GDM1 (cell line): Measurements from ENCODE around the gene KCNK1.

Source experiments
- DNase-seq: peaks from one replicate; lab custom pipeline; 2025; lab: John Stamatoyannopoulos, UW

The KCNK1 gene

GRCh38 chr1:233613252-233614172, at the start of gene KCNK1:
Gene KCNK1 (plus strand): TSS chr1:233614106. CDS start chr1:233614172, 66 bp downstream.
- no peak for DNase-seq

- DNase-seq = no peak
Observed at GRCh38 chr1:233565313-233565712, 48.6 kb upstream of the KCNK1 start.

- no peak for DNase-seq
Observed at GRCh38 chr1:233566886-233567285, 47.0 kb upstream of the KCNK1 start.

GRCh38 chr1:233569636-233570035, 44.3 kb upstream of the KCNK1 start:
- no peak for DNase-seq

- no peak for DNase-seq
Observed at GRCh38 chr1:233570216-233570615, 43.7 kb upstream of the KCNK1 start.

- DNase-seq = no peak
Observed at GRCh38 chr1:233570706-233571105, 43.2 kb upstream of the KCNK1 start.

GRCh38 chr1:233572896-233573295, 41.0 kb upstream of the KCNK1 start:
- no peak for DNase-seq

GRCh38 chr1:233575450-233575849, 38.5 kb upstream of the KCNK1 start:
- DNase-seq = no peak

- no peak for DNase-seq
Observed at GRCh38 chr1:233582439-233582838, 31.5 kb upstream of the KCNK1 start.

GRCh38 chr1:233584376-233584775, 29.5 kb upstream of the KCNK1 start:
- no peak for DNase-seq

- DNase-seq = no peak
Observed at GRCh38 chr1:233584931-233585330, 29.0 kb upstream of the KCNK1 start.

GRCh38 chr1:233586301-233586700, 27.6 kb upstream of the KCNK1 start:
- DNase-seq = no peak

- DNase-seq = no peak
Observed at GRCh38 chr1:233587196-233587595, 26.7 kb upstream of the KCNK1 start.

GRCh38 chr1:233587958-233588799, 25.7 kb upstream of the KCNK1 start:
- DNase-seq = no peak

GRCh38 chr1:233597489-233597901, 16.4 kb upstream of the KCNK1 start:
- DNase-seq = no peak

GRCh38 chr1:233598891-233599541, 14.9 kb upstream of the KCNK1 start:
- DNase-seq = no peak

GRCh38 chr1:233599542-233600073, 14.3 kb upstream of the KCNK1 start:
- no peak for DNase-seq

GRCh38 chr1:233600488-233600887, 13.4 kb upstream of the KCNK1 start:
- DNase-seq = no peak

- no peak for DNase-seq
Observed at GRCh38 chr1:233603478-233603877, 10.4 kb upstream of the KCNK1 start.

GRCh38 chr1:233605205-233605604, 8.7 kb upstream of the KCNK1 start:
- DNase-seq = no peak

- DNase-seq = no peak
Observed at GRCh38 chr1:233606813-233607212, 7.1 kb upstream of the KCNK1 start.
